Globus pallidus (tissue), 1 donor: ENCODE measurements around the gene ARID5B.

ENCODE experiments used
- DNase-seq: peaks from one replicate; pipeline ENCODE4 v3.0.0-alpha.2; 2015; ENCODE audit warnings: low spot score

The ARID5B gene

GRCh38 chr10:62053860-62054259 lies 152.4 kb downstream of the ARID5B start:
- no peak for DNase-seq

DNA sequence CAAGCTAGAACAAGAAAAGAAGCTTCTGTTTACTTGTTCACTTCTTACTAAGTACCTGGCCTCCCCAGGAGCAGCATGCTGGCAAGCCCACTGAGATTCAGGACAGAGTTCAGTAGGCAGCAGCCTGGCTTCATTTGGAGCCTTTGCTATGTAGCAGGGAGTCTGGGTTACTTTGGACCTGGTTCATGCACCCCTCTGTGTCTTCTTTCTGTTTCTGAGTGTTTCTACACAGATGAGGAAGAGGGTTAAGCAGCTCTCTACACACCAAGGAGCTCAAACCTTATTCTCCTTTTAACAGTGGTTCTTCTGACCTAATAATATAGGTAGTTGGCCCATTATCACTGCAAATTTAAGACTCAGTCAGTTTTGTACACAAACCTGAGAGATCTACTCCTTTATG lies 152.9 kb downstream of the ARID5B start:
- DNase-seq, result no peak

DNA sequence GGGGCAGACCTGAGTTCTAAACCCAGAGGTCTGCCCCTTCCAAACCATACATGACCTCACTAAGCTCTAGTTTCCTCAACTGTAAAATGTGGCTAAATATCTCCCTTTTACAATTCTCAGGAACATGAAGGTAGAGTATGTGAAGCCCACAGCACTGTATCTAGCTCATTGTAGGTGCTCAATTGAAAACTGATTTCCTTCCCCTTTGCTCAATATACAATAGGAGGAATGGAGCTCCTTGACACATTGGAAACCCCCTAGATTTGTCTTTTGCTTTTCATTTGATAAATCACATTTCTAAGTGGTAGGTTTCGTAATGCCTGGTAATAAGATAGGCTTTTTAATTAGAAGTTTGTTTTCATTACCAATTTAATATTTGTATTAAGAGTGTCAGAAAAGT lies 153.3 kb downstream of the ARID5B start:
- no peak for DNase-seq

DNA sequence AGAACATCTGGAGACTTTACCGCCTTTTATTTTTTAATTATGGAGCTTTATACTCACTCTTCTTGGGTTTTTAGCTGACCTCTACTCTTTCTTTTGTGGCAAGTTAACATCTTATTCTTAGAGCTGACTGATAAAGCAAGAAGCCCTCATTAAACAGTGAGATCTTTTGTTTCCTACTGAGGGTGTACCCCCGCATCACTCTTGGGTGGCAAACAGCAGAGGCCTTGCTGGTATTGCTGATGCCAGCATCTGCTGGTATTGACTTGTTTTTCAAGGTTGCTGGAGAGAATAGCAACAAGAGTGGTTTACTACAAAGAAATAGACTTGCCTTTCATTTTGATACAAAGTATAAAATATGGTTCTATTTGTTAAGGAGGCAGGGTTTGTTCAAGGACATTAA lies 154.7 kb downstream of the ARID5B start:
- DNase-seq, result no peak

DNA sequence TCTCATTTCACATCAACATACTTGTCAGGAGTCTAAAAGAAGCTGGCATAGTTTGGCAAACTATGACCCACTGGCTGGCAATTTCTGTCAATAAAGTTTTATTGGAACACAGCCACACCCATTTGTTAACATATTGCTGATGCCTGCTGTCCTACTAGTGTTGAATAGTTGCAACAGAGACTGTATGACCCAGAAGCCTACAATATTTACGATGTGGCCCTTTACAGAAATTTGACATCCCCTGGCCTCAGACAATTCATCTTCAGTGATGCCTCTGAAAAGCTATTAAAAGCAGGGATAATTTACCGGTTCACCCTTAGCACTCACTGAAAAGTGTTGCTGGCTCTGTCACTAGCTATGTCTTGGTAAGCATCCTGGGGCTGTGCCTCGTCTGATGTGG lies 155.2 kb downstream of the ARID5B start:
- DNase-seq, result no peak

DNA sequence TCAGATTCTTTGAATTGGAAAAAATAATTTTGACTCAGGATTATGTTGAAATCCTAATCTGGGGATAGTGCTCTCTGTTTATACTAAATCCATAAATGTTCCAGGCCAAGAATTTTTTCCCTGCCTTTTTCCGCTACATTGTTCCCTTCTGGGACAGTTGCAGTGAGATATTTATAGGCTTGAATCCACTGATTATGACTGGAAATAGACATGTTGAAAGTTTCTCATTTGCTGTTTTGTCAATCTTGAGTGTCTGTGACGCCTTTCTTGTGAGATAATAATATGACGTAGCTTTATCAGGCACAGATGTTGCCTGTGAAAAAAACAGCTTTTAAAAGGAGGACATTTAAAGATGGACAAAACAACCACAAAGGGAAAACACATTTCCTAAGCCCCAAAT lies 155.9 kb downstream of the ARID5B start:
- DNase-seq, result no peak

DNA sequence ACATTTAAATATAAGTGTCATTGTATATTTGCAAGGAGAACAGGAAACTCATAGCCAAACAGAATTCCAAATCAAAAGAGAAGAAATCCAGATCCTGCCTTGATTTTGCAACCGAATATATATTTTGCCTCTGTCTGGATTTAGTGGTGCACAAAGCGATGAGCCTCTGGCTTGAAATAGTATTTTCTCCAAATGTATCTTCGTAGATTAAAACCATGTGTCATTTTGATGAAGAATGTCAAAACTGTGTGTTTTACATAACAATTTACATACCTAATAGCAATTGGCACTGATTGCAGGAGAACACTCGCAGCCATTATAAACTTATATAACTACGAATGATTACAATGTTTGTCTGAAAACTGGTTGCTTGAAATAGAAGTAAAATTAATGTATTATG lies 156.4 kb downstream of the ARID5B start:
- DNase-seq, result no peak

GRCh38 chr10:62058476-62058875 lies 157.0 kb downstream of the ARID5B start:
- DNase-seq, result no peak

GRCh38 chr10:62058896-62059216 lies 157.4 kb downstream of the ARID5B start:
- no peak for DNase-seq

- no peak for DNase-seq
These were observed 157.9 kb downstream of the ARID5B start for GRCh38 chr10:62059217-62059920.

- DNase-seq, result no peak
These were observed 160.5 kb downstream of the ARID5B start for GRCh38 chr10:62062028-62062427.

- no peak for DNase-seq
These were observed 161.4 kb downstream of the ARID5B start for GRCh38 chr10:62062752-62063512.

- DNase-seq, result no peak
These were observed 162.4 kb downstream of the ARID5B start for GRCh38 chr10:62063795-62064472.

DNA sequence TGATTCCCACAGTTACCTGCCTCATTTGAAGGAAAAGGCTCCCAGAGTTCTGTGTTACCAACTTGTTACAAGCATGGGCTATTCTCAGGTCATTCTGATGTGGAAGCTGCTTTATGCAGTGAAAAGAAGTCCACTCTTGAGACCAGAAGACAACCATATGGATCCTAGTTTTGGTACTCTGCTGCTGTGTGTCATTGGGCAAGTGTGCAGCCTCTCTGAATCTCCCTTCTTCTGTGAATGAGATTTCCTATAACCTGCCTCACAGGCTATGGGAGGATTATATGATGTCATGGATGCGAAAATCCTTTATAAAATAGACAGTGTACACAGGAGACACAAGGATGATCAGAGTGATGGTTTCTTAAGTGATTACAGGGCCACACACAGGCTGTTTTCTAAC lies 166.1 kb downstream of the ARID5B start:
- DNase-seq, result no peak

GRCh38 chr10:62068464-62068863 lies 167.0 kb downstream of the ARID5B start:
- DNase-seq, result no peak

- DNase-seq, result no peak
These were observed 168.1 kb downstream of the ARID5B start for GRCh38 chr10:62069452-62070178.

DNA sequence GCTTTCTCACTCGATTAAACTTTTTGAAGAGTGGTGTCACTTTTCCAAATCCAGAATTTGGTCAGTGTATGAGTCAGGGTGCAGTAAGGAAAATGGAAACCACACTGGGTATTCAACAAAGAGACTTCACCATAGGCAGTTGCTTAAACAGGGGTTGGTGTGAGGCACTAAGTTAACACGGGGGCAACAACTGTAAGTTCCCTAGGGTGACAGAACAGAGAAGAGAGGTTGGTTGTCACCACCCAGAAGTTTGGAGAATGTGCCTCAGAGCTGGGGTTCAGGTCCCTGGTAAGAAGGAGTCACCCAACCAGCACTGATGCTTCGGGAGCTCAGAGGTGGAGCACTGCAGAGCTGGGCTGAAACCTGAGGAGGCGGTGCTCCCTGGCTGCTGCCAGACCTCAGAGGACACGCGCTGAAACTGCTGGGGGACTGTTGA lies 170.4 kb downstream of the ARID5B start:
- no peak for DNase-seq

GRCh38 chr10:62072901-62073300 lies 171.4 kb downstream of the ARID5B start:
- DNase-seq, result no peak

- peak; percentile 82 for DNase-seq
These were observed 171.9 kb downstream of the ARID5B start for GRCh38 chr10:62073429-62073828.

DNA sequence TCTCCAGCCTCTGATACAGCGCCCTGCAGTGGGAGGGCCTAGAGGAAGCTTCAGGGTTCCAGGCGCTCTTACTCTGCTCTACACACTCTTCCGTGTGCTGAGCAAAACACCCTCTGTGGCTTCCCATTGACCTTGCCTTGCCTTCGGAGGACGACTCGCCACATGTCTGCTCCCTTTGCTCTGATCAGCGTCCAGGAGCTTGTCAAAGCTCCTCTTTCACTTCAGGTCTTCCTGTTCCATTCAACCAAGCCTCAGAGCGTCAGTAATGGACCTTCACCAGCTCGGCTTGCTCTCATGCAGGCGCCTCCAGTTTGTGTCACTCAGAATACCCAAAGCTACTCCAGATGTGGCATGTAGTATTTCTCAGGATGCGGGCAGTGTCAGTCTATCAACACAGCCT lies 173.9 kb downstream of the ARID5B start:
- no peak for DNase-seq

- no peak for DNase-seq
These were observed 174.4 kb downstream of the ARID5B start for GRCh38 chr10:62075912-62076311.

- no peak for DNase-seq
These were observed 175.4 kb downstream of the ARID5B start for GRCh38 chr10:62076891-62077290.
